ENCODE data around the gene XRN2.
A peak's percentile ranks its signal among the peaks of the same experiment; 100 is the strongest.

XRN2 gene

DNA sequence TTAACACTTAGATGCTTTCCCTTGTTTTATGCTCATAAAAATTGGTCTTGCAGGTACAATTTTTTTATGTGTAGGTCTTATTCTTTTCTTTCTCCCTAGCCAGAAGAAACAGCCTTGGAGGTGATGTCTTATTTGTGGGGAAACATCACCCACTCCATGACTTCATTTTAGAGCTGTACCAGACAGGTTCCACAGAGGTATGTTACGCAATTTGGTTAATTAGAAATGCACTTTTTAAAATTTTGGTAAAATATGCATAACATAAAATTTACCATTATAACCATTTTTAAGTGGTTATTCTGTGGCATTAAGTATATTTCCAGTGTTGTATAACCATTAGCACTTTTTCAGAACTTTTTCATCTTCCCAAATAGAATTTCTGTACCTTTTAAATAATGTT is 52.9 kb downstream of the XRN2 start:
- DNase-seq (ENCODE audit: low read depth) = no peak
- TF ChIP-seq, protein P1, sequence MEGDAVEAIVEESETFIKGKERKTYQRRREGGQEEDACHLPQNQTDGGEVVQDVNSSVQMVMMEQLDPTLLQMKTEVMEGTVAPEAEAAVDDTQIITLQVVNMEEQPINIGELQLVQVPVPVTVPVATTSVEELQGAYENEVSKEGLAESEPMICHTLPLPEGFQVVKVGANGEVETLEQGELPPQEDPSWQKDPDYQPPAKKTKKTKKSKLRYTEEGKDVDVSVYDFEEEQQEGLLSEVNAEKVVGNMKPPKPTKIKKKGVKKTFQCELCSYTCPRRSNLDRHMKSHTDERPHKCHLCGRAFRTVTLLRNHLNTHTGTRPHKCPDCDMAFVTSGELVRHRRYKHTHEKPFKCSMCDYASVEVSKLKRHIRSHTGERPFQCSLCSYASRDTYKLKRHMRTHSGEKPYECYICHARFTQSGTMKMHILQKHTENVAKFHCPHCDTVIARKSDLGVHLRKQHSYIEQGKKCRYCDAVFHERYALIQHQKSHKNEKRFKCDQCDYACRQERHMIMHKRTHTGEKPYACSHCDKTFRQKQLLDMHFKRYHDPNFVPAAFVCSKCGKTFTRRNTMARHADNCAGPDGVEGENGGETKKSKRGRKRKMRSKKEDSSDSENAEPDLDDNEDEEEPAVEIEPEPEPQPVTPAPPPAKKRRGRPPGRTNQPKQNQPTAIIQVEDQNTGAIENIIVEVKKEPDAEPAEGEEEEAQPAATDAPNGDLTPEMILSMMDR (IDR thresholded peaks at IDR 0.05; ENCODE audit: insufficient read depth, low read depth, low read length, missing control alignments) = no peak

GRCh38 chr20:21356386-21356785 is 53.3 kb downstream of the XRN2 start:
- TF ChIP-seq, protein P1 (IDR thresholded peaks at IDR 0.05; ENCODE audit: insufficient read depth, low read depth, low read length, missing control alignments) = no peak
- no peak overlapping the region for H3K4me3 ChIP-seq (ENCODE audit: low read length)
- DNase-seq (ENCODE audit: low read depth) = no peak

More for the DNA sequence above, 52.9 kb downstream of the XRN2 start:
- no peak overlapping the region for H3K4me3 ChIP-seq (ENCODE audit: low read length)

DNA sequence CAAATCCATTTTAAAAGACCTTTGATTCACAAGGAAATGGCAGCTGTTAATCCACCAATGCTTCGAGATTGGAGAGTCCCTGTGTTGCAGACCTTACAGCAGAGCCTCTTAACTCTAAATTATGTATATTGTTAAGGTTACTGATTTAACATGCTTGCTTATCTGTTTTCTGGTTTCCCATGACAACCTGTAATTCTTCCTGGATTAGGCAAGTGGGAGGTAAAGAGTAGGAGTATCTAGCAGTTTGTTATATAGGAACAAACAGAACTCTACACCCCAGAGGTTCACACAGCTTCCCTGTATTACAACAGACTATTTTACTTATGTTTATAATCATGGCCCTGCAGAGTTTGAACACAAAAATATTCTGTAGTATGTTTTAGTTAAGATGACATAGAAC is 54.7 kb downstream of the XRN2 start:
- DNase-seq (ENCODE audit: low read depth) = no peak
- H3K4me3 ChIP-seq (ENCODE audit: low read length) = no peak overlapping the region
- TF ChIP-seq, protein P1 (IDR thresholded peaks at IDR 0.05; ENCODE audit: insufficient read depth, low read depth, low read length, missing control alignments) = no peak

DNA sequence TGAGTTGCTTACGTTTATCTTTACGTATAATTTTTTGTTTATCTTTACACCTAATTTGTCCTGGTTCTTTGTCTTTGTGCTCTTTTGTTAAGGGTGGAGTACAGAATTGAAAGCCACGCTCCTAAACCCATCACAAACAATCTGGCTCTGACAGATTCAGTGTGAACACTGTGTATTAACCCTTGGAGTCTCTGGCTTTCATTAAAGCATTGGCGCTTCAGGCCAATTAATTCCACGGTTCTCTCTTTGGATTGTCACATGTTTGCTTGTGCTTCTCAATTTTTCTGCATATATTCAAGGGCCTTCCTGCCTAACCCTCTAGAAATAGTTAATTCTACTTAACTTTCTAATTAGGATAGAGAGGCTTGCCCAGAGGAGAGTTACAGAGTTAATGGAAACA is 55.6 kb downstream of the XRN2 start:
- DNase-seq (ENCODE audit: low read depth) = no peak
- no peak overlapping the region for H3K4me3 ChIP-seq (ENCODE audit: low read length)
- TF ChIP-seq, protein P1 (IDR thresholded peaks at IDR 0.05; ENCODE audit: insufficient read depth, low read depth, low read length, missing control alignments) = no peak

DNA sequence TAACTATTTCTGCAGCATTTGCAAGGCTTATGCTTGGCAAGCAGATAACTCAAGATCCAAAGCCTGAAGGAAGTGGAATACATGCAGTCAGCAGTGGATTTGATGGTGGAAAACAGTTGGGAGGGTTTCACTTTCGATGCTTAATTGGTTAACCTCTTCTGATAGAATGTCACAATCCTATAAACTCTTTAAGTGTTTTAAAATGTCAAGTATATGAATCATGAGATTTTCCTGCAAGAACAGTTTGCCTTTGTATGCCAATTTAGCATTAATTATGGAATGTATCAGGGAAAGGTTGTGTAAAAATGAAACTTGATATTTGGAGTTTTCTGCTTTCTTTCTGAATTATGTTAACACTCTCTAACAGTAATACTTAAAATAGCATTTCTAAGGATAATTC is 57.6 kb downstream of the XRN2 start:
- TF ChIP-seq, protein P1 (IDR thresholded peaks at IDR 0.05; ENCODE audit: insufficient read depth, low read depth, low read length, missing control alignments) = no peak
- H3K4me3 ChIP-seq (ENCODE audit: low read length) = no peak overlapping the region
- DNase-seq (ENCODE audit: low read depth) = peak; percentile 14

DNA sequence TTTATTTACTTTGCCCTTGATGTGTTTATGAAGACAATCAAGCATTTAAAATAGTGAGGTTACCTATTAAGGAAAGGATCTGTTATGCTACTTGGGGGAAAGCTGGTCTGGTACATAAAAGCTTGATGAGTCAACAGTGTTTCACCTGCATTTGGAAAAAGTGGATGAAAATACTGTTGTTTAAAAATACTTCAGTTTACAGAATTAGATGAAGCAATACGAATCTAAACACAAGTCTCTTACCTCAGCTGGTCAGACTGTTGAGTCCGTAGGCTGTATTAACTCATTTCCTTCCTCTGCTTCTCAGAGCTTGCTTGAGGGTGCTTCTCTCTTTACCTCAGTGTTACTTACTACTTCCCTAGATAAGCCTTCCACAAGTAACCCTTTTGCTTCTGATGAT is 58.1 kb downstream of the XRN2 start:
- TF ChIP-seq, protein P1 (IDR thresholded peaks at IDR 0.05; ENCODE audit: insufficient read depth, low read depth, low read length, missing control alignments) = no peak
- DNase-seq (ENCODE audit: low read depth) = peak; percentile 68
- H3K4me3 ChIP-seq (ENCODE audit: low read length) = no peak overlapping the region

DNA sequence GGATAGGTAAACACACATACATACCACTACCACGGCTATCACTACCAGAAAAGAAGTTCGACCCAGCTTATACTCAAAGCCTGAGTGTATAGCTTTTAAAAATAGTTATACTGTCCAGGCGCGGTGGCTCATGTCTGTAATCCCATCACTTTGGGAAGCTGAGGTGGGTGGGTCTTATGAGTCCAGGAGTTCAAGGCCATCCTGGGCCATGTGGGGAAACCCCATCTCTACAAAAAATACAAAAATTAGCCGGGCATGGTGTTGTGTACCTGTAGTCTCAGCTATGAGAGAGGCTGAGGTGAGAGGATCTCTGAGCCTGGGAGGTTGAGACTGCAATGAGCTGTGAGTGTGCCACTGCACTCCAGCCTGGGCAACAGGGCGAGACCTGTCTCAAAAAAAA is 61.3 kb downstream of the XRN2 start:
- no peak for DNase-seq (ENCODE audit: low read depth)
- TF ChIP-seq, protein P1 (IDR thresholded peaks at IDR 0.05; ENCODE audit: insufficient read depth, low read depth, low read length, missing control alignments) = no peak
- no peak overlapping the region for H3K4me3 ChIP-seq (ENCODE audit: low read length)

Measured in epithelial cell of esophagus (primary cell).